Kidney epithelial cell (primary cell): ENCODE data around the gene HOXB8. TPM values are rescaled to one million over a fixed set of nuclear protein-coding genes. Genes with fewer than 3 reads are reported as not detected.

Experiments
- DNase-seq: peaks from one replicate; pipeline ENCODE4 v3.0.0-alpha.2; 2010; ENCODE audit warnings: low read depth
- H3K27me3 ChIP-seq: 2 replicates; pipeline ENCODE4 v1.6.0; 2011; ENCODE audit warnings: low read length; ENCODE audit not compliant: control insufficient read depth, insufficient read depth
- H3K36me3 ChIP-seq: 2 replicates; pipeline ENCODE4 v1.5.1; 2011; ENCODE audit warnings: low read length; ENCODE audit not compliant: control insufficient read depth, insufficient read depth
- H3K4me3 ChIP-seq: 2 replicates; pipeline ENCODE4 v1.5.1; 2011; ENCODE audit warnings: low read depth, mild to moderate bottlenecking, control low read depth, low read length
- total RNA-seq: library from RNA; depleted of rRNA; stranded (reverse); fragments of >200 nt; gene quantifications from 2 replicates; pipeline ENCODE4 v1.2.3, GENCODE V29; 2015
- TF ChIP-seq, protein P1 (sequence below): IDR thresholded peaks from 2 replicates; pipeline ENCODE4 v1.5.1; 2011; ENCODE audit warnings: mild to moderate bottlenecking, moderate library complexity, low read length, control low read depth, inconsistent platforms; ENCODE audit not compliant: insufficient read depth, poor library complexity, severe bottlenecking

The HOXB8 gene
- total RNA-seq, 1 donor from 2014 or later, result 7.5 TPM

DNA sequence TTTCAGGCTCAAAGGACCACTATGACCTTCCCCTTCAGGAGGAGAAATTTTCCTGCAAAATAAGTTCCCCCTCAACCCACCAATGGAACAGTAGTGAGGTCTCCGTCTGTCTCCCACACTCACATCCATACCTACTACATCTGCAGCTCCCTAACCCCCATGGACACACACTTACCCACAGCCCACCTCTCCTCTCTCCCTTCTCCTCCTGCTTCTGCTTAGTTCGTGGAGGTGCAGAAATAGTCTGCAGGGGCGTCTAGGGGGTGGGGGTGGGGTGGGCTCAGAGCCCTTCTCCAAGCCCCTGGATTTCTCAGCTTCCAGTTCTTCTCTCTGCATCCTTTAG, 45.9 kb downstream of the HOXB8 start:
- DNase-seq, result no peak
- no peaks in the 10 kb centered on the region for H3K27me3 ChIP-seq
- peaks cover 1% of the 10 kb centered on the region for H3K36me3 ChIP-seq
- TF ChIP-seq, protein P1, sequence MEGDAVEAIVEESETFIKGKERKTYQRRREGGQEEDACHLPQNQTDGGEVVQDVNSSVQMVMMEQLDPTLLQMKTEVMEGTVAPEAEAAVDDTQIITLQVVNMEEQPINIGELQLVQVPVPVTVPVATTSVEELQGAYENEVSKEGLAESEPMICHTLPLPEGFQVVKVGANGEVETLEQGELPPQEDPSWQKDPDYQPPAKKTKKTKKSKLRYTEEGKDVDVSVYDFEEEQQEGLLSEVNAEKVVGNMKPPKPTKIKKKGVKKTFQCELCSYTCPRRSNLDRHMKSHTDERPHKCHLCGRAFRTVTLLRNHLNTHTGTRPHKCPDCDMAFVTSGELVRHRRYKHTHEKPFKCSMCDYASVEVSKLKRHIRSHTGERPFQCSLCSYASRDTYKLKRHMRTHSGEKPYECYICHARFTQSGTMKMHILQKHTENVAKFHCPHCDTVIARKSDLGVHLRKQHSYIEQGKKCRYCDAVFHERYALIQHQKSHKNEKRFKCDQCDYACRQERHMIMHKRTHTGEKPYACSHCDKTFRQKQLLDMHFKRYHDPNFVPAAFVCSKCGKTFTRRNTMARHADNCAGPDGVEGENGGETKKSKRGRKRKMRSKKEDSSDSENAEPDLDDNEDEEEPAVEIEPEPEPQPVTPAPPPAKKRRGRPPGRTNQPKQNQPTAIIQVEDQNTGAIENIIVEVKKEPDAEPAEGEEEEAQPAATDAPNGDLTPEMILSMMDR, result no peak
- peak overlapping the region; percentile 26 for H3K4me3 ChIP-seq

DNA sequence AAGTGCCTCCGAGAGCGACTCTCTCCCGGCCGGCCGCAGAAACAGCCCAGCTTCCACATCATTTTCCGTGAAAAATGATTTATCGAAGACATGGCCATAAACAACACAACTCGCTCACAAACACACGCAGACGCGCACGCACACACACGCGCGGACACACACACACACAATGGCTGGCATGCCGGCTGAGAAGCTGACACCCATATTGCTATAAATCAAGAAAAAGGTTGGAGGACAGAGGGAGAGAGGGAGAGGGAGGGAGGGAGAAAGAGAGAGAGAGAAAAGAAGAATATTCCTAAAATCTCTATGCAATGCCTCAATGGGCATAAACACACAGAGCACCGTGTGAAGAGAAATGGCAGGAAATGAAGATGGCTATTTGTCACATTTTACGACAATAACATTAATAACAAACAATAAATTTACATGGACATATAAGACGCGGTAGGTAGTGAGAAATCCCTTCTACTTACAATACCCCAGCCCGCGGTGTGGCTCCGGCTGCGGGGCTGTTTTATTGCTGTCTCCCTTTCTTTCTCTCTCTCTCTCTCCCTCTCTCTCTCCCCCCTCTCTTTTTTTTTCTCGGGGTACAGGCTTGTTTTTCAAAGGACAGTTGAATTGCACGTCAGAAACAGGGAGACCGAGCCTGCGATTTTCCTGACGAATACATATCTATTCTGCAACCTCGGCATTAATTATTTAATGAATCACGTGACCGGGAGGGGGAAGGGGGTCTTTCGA, 46.4 kb downstream of the HOXB8 start:
- DNase-seq, result no peak
- H3K27me3 ChIP-seq, result no peaks in the 10 kb centered on the region
- peak overlapping the region; percentile 26 for H3K4me3 ChIP-seq
- TF ChIP-seq, protein P1, result no peak
- peaks cover 1% of the 10 kb centered on the region for H3K36me3 ChIP-seq

GRCh38 chr17:48567646-48568354, 47.3 kb downstream of the HOXB8 start:
- DNase-seq, result no peak
- Histone ChIP-seq H3K36me3 (peaks cover 3% of the 10 kb centered on the region), H3K27me3 (no peaks in the 10 kb centered on the region), H3K4me3 (no peak overlapping the region)
- TF ChIP-seq, protein P1, result no peak

- peaks cover 3% of the 10 kb centered on the region for H3K36me3 ChIP-seq
- TF ChIP-seq, protein P1, result no peak
- H3K4me3 ChIP-seq, result no peak overlapping the region
- no peaks in the 10 kb centered on the region for H3K27me3 ChIP-seq
- DNase-seq, result no peak
Measured at GRCh38 chr17:48567209-48567608, 47.9 kb downstream of the HOXB8 start.

DNA sequence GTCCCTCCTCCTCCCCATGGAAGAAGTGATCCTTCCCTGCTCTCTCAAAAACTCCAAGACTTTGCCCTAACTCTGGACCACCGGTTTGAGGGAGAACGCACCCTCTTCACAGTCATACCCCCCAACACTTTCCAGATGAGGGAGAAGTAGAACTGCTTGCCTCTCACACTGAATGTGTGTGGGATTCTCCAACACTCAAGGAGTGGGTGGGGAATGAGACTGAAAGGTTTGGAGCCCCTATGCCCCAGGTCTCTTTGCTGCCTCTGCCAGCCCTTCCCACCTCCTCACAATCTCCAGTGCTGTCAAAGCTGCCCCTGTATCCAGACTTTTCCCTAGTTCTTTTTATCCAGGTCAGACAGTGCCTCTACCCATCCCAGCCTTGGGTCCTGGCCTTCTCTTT, 48.4 kb downstream of the HOXB8 start:
- TF ChIP-seq, protein P1, result no peak
- H3K27me3 ChIP-seq, result no peaks in the 10 kb centered on the region
- H3K4me3 ChIP-seq, result no peak overlapping the region
- no peak for DNase-seq
- peaks cover 3% of the 10 kb centered on the region for H3K36me3 ChIP-seq
